Upper lobe of left lung (tissue), 6 donors: ENCODE measurements around the gene PRSS8. TPM values are rescaled to one million over a fixed set of nuclear protein-coding genes. Genes with fewer than 3 reads are reported as not detected.
"Not testable (repeated sequence)": the region's sequence is repeated elsewhere in the genome, so short reads cannot be mapped to it uniquely, and the experiment has no call there.

ENCODE experiments used
- ATAC-seq, 2 donors: fragments of 200-7000 bp; cut with Tn5 transposase; one replicate each; pipeline ENCODE4 v1.9.1; 2022; ENCODE audit warnings: mild to moderate bottlenecking in 2 of 2, moderate library complexity in 2 of 2; ENCODE audit not compliant: low FRiP score in 2 of 2
- DNase-seq, 2 donors: peaks; one replicate each; pipeline ENCODE4 v3.0.0-alpha.2; 2019 to 2020
- H3K27ac ChIP-seq, 4 donors: fragments of 200-600 bp; sonication (generic); one replicate each; pipeline ENCODE4 v1.5.1; 2016 to 2019
- H3K27me3 ChIP-seq, 4 donors: fragments of 200-600 bp; sonication (generic); one replicate each; pipeline ENCODE4 v1.5.1; 2017 to 2019
- H3K36me3 ChIP-seq, 4 donors: fragments of 200-600 bp; sonication (generic); one replicate each; pipeline ENCODE4 v1.5.1; 2016 to 2019
- H3K4me1 ChIP-seq, 4 donors: fragments of 200-600 bp; sonication (generic); one replicate each; pipeline ENCODE4 v1.5.1; 2018 to 2019
- H3K4me3 ChIP-seq, 4 donors: fragments of 200-600 bp; sonication (generic); one replicate each; pipeline ENCODE4 v1.5.1; 2017 to 2019; ENCODE audit warnings: mild to moderate bottlenecking in 2 of 4, moderate library complexity in 1 of 4
- H3K9me3 ChIP-seq, 4 donors: fragments of 200-600 bp; sonication (generic); one replicate each; pipeline ENCODE4 v1.5.1; 2018 to 2019
- CTCF ChIP-seq, 6 experiments: fragments of 450-650 bp in 4 of 6; fragments of 200-600 bp in 2 of 6; sonication (generic) in 2 of 6; IDR thresholded peaks; one replicate each; pipeline ENCODE4 v1.5.1; 2016 to 2019; ENCODE audit warnings: antibody characterized with exemption in 6 of 6
- EP300 ChIP-seq, 4 donors: sonication (generic); formaldehyde crosslinking; IDR thresholded peaks; one replicate each; pipeline ENCODE4 v1.5.1; 2017; ENCODE audit warnings: antibody characterized with exemption in 4 of 4, control low read depth in 2 of 4
- POLR2A ChIP-seq, 4 donors: fragments of 450-650 bp; IDR thresholded peaks; one replicate each; pipeline ENCODE4 v1.5.1; 2016 to 2017; ENCODE audit warnings: antibody characterized with exemption in 4 of 4, mild to moderate bottlenecking in 2 of 4
- POLR2AphosphoS5 ChIP-seq, 2 donors: sonication (generic); formaldehyde crosslinking; IDR thresholded peaks; one replicate each; pipeline ENCODE4 v1.5.1; 2017; ENCODE audit warnings: antibody characterized with exemption in 2 of 2
- WGBS, 2 donors: methylation state at CpG; one replicate each; pipeline ENCODE4 v1.1.5; 2017 to 2018; 5-methylcytosine and 5-hydroxymethylcytosine counted together
- total RNA-seq, 6 donors: library from RNA; depleted of rRNA in 4 of 6; stranded (reverse); fragments of >200 nt in 4 of 6; gene quantifications; one replicate each; pipeline versions ENCODE4 v1.1.0 to v1.2.1, GENCODE V29; 2016 to 2021
- donor health status: DM: no; HTN: no; CAD: no; lungs with moderate emphysema.
- donor health status: DM: no; HTN: yes; CAD: no; lungs with severe emphysema.

PRSS8 gene
- total RNA-seq, 6 donors from 2014 or later, result 59.7 to 155 (median 109) TPM

DNA sequence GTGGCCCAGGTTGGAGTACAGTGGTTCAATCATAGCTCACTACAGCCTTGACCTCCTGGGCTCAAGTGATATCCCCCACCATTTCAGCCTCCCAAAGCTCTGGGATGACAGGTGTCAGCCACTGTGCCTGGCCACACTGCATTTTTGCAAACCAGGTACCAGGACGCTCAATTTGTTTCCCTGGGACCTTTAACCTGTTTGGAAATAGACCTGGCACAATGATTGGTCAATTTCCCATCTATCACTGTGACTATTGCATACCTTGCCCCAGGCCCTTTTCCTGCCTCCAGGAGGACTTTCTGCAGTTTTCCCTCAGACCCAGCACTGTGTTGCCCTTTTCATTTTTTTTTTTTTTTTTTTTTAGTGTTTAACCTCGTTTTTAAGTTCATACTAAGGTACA, 33.3 kb upstream of the PRSS8 start:
- TF ChIP-seq EP300 (IDR thresholded peaks at IDR 0.05) (no peak), POLR2AphosphoS5 (IDR thresholded peaks at IDR 0.05) (no peak), CTCF (IDR thresholded peaks at IDR 0.05) (no peak), POLR2A (IDR thresholded peaks at IDR 0.05) (no peak)
- ATAC-seq, result no peak
- no peaks in the 10 kb centered on the region for H3K9me3 ChIP-seq

DNA sequence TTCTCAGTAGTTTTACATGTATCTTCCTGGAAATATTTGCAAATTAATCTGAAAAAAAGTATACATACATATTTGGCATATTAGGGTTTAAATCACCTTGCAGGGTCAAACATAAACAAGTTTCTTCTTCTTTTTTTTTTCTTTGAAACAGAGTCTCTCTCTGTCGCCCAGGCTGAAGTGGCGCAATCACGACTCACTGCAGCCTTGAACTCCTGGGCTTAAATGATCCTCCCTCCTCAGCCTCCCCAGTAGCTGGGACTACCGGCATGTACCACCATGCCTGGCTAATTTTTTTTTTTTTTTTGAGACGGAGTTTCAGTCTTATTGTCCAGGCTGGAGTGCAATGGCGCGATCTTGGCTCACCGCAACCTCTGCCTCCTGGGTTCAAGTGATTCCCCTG, 31.8 kb upstream of the PRSS8 start:
- no peak for TF ChIP-seq POLR2AphosphoS5 (IDR thresholded peaks at IDR 0.05)
- no peak for TF ChIP-seq CTCF (IDR thresholded peaks at IDR 0.05)
- no peak for TF ChIP-seq EP300 (IDR thresholded peaks at IDR 0.05)
- TF ChIP-seq POLR2A (IDR thresholded peaks at IDR 0.05), result no peak
- Histone ChIP-seq H3K27ac (no peak overlapping the region), H3K4me1 (peaks cover 0 to 5% (median 0%) of the 10 kb centered on the region in 4 donors), H3K27me3 (no peaks in the 10 kb centered on the region), H3K36me3 (no peaks in the 10 kb centered on the region), H3K9me3 (no peaks in the 10 kb centered on the region), H3K4me3 (no peak overlapping the region)
- no peak for DNase-seq
- no peak for ATAC-seq
- whole genome bisulfite sequencing, 2 donors, result 83 to 86% methylated on average over 8 of the region's 8 CpGs

More for the DNA sequence above, 33.3 kb upstream of the PRSS8 start:
- Histone ChIP-seq H3K4me1 (peaks cover 0 to 5% (median 0%) of the 10 kb centered on the region in 4 donors), H3K27ac (no peak overlapping the region), H3K36me3 (no peaks in the 10 kb centered on the region), H3K4me3 (no peak overlapping the region), H3K27me3 (no peaks in the 10 kb centered on the region)
- no peak for DNase-seq
- 62 to 74% methylated on average over 2 of the region's 2 CpGs for WGBS, 2 donors

DNA sequence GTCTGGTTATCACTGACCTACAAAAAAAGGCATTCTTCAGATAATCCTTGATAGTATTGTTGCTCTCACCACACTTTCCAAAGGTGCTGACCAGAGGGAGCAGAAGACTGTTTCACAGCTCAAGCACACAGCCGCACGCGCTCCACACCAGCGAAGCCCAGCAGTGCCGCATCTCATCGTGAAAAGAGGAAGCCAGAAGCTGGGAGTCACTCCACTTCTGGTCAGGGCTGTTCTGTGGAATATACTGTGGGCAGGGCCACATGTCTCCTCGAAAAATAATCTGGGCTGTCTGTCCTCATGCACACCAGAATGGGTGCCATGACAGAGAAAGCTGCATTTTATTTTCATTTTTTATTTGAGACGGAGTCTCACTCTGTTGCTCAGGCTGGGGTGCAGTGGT, 21.6 kb upstream of the PRSS8 start:
- Histone ChIP-seq H3K4me3 (no peak overlapping the region), H3K27me3 (no peaks in the 10 kb centered on the region), H3K36me3 (no peaks in the 10 kb centered on the region), H3K9me3 (no peaks in the 10 kb centered on the region), H3K4me1 (peaks cover 0 to 5% (median 1%) of the 10 kb centered on the region in 4 donors), H3K27ac (no peak overlapping the region)
- DNase-seq (peak in 1 of 2 donors; percentile 62), ATAC-seq (peak; percentile 55 to 73)
- WGBS, 2 donors, result 28 to 31% methylated on average over 8 of the region's 8 CpGs
- TF ChIP-seq POLR2A (IDR thresholded peaks at IDR 0.05), result no peak

GRCh38 chr16:31150976-31151375, 15.4 kb upstream of the PRSS8 start:
- ATAC-seq, H3K36me3 ChIP-seq, H3K27me3 ChIP-seq, H3K4me3 ChIP-seq, DNase-seq, H3K27ac ChIP-seq, H3K9me3 ChIP-seq: not testable (repeated sequence)
- peaks cover 0 to 12% (median 2%) of the 10 kb centered on the region in 4 donors for H3K4me1 ChIP-seq
- 62 to 75% methylated on average over 6 of the region's 6 CpGs for WGBS, 2 donors

DNA sequence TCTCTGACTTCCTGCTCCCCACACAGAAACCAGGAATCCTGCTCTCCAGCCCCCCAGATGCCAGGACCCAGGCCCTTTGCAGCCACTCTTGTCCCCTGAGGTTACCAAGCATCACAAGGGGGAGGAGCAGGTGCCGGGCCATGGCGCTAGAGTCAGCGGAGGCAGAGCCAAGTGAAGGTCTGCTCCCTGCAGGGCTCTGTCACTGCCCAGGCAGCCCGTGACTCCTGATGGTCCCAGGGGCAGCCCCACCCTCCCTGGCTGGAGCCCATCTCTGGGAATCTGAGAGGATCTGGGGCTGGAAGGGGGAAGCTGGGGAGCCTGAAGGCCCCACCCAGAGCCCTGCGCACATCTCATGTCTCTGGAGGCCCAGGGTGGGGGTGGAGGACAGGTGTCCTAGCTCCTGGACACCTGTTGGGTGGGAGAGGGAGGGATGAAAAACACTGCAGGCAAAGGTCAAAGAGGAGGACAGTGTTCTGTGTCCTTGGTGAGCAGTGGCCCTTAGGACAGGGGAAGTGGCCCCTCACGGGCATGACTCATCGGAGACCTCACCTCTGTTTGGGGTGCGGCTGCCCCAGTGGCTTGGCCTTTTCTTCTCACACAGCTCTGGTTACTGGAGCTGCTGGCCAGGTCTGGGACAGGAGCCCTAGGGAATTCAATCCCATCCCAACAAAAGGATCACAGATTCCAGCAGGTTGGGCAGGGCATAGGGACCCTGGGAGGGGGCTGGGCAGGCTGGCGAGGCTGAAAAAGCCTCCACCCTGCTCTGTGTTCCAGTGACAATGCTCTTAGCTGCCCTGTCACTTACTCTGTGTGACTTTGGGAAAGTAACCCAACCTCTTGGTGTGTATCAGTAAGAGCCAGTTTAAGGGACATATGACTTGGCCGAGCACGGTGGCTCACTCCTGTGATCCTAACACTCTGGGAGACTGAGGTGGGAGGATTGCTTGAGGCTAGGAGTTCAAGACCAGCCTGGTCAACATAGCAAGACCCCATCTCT, 14.7 kb upstream of the PRSS8 start, which contains the start of gene PRSS36:
Gene PRSS36, minus strand, starts transcription at position 173 of the 997 bp plus-strand sequence. Its CDS starts 31 bp downstream, at position 142.
- DNase-seq (peak; percentile 29 to 60), ATAC-seq (peak; percentile 16 to 32)

More for the DNA sequence above, 14.7 kb upstream of the PRSS8 start, which contains the start of gene PRSS36:
- peak within 1 kb of the TSS in 1 of 4 donors; percentile 69 for H3K27ac ChIP-seq
- no peak within 1 kb of the TSS for H3K4me3 ChIP-seq
- H3K36me3 ChIP-seq, result no peaks in the 10 kb centered on the region
- H3K4me1 ChIP-seq, result peaks cover 0 to 12% (median 2%) of the 10 kb centered on the region in 4 donors
- no peaks in the 10 kb centered on the region for H3K9me3 ChIP-seq
- no peaks in the 10 kb centered on the region for H3K27me3 ChIP-seq
- WGBS, 2 donors, result 81 to 84% methylated on average over 10 of the region's 11 CpGs
- TF ChIP-seq POLR2AphosphoS5 (IDR thresholded peaks at IDR 0.05), result no peak
- TF ChIP-seq POLR2A (IDR thresholded peaks at IDR 0.05), result no peak
- no peak for TF ChIP-seq EP300 (IDR thresholded peaks at IDR 0.05)
- TF ChIP-seq CTCF (IDR thresholded peaks at IDR 0.05), result no peak
